HuH-7.5 (cell line): Measurements from ENCODE around the gene DNAH8.
"Not testable (repeated sequence)": the region's sequence is repeated elsewhere in the genome, so short reads cannot be mapped to it uniquely, and the experiment has no call there.

ENCODE experiments used
- DNase-seq: peaks from one replicate; pipeline ENCODE4 v3.0.0; 2011; ENCODE audit warnings: low spot score

Gene DNAH8

DNA sequence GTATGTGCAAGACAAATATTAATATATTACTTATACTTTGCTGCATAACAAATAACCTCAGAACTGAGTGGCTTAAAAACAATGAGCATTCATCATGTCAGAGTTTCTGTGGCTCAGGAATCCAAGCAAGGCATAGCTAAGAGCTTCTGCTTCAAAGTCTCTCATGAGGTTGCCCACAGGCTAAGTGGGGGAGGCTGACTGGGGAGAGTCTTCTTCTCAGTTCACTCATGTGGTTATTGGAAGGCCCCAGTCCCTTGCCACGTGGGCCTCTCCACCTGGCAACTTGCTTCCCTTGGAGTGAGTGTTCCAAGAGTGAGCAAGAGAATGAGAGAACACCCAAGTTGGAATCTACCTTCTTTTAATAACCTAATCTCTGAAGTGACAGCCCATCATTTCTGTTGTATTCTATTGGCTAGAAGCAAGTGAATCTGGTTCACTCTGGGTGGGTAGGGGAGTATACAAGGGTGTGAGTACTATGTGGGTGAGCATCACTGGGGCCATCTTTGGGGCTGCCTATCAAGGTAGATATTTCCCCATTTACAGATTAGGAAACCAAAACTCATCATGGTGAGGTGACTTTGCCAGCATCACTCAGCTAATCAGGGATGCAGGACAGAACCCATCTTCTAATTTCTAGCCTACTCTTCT, 36.0 kb downstream of the DNAH8 start:
- DNase-seq = no peak

DNA sequence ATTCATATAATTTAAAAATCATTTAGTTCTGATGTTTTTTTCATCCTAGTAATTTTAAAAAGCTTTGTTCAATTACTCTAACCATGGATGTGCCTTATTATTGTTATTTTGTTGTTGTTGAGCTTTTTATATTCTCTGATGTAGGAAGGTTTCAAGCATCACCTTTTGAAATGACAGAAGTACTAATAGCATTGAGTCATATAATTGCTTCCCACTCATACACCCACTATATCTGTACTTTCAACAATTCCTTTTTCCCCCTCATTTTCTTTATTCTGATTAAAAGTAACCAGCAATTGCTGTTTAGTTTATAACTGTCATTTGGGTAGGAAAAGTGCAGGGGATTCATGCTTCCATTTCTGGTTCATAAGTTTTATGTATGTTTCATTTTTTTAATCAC, 38.6 kb downstream of the DNAH8 start:
- DNase-seq = no peak

DNA sequence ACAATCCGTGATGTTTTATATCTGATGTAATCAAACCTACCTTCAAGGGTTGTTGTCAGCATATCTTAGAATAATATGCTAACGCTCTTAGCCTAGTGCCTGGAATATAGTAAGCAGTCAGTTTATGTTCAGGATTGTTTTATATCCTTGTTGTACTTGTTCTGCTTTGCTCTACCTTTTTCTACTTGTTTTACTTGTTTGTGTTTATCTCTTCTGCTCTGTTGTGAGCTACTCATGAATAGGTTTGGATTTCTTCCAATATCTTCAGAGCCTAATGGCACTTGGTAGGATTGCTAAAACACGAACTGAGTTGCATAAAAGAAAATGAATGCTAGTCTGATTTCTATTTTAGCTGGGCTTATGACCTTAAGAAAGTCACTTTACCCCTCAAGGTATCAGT, 40.1 kb downstream of the DNAH8 start:
- no peak for DNase-seq

DNA sequence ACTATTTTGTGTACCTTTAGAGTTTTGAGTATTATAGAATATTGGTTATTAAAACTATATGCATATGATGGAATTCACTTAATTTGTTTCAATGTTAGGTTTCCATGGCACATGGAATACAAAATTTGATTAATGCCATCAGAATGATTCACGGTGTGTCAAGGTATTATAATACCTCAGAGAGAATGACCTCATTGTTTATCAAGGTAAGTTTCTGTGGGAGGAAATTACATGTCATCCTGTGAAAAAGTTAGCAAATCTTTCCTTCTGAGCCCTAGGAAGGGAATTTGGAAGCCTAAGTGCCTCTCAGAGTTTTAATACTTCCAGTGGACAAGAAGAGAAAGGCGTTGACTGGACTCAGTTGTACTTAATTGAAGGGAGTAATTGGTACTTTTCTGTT, 40.8 kb downstream of the DNAH8 start:
- no peak for DNase-seq

DNA sequence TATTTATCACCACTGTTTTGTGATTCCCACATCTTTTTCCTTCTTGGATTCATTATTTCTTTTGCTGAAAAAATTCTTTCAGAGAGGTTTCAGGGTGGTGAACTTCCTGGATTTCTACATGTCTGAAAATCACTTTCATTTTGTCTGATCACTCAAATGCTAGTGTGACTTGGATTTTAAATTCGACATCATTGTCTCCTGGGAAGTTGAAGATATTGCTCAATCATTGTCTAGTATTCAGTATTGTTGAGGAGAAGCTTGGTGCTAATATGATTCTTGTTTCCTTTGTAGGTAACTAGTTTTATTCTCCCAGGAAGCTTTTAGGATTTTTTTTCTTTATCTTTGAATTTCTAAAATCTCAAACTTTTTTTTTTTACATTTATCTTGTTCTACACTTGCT, 45.0 kb downstream of the DNAH8 start:
- no peak for DNase-seq

DNA sequence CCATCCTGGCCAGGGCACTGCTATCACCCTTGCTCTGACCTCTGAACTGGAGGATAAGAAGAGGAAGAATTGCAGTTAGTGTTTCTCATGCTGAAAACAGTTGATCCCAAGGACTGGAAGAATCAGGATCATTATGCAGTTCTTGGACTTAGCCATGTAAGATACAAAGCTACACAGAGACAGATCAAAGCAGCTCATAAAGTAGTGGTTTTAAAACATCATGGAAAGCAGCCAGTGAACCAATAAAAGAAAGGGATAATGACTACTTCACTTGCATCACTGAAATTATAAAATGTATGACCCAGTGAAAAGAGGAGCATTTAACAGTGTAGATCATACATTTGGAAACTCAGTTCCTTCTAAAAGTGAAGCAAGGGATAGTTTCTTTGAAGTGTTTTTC, 47.7 kb downstream of the DNAH8 start:
- DNase-seq = no peak

DNA sequence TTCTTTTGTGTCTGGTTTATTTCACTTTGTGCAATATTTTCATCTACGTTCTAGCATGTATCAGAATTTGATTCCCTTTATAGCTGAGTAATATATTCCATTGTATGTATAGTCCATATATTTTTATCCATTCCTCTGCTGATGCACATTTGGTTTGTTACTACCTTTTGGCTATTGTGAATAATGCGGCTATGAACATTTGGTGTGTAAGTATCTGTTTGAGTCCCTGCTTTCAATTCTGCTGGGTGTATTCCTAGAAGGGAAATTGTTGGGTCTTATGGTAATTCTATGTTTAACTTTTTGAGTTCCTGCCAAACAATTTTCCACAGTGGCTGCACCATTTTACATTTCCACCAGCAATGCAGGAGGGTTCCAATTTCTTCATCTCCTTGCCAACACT, 52.4 kb downstream of the DNAH8 start:
- no peak for DNase-seq

DNA sequence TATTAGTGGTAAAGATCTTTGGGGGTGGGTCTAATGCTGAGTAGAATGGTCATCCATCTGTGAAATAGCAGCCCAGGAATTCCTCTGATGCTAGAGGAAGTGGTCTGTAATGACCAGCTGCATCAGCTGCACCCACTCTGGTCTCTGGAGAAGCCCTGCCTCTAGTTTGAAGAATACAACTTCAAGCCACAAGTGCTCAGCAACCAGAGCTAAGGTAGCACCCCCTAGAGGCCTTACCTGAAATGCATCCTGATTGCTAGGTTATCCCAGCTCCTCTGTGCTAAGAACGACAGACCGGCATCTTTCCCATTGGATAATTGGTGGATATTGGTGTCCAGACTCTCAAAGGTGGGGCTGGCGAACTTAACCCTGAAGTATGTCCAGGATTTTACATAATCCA, 58.2 kb downstream of the DNAH8 start:
- DNase-seq = peak; percentile 11

DNA sequence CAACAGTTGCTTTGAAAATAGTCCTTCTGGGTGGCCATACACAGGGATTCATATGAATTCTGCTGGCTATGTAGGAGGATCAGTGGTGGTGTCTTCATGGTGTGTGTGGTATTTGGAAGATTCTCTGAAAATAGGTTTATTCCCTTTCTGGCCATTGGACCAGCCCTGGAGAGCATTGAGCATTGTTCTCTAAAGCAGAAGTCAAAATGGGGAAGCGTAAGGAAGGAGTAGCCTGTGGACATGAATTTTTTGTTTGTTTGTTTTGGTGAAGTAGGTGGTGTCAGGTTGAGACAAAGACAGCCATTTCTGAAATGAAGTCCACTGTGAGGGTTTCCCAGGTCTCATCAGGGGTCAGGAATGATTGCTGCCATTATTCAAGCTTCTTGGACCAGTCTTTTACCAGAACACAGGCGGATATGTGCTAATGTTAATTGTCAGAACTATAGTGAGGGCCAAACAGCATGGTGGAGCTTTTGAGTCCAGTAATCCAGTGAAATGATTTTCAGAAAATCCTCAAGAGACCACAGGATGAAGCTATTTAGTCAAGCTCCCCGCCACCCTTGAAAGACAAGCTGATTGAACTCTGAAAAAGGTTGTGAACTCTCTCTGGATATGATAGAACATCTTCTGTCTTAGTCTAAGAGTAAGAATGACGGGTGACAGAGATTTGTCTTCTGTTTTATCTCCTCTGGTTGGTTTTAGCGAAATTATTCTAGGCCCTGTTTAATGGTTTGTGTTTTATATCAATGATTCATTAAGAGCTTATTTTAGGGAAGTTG, 60.0 kb downstream of the DNAH8 start:
- no peak for DNase-seq

DNA sequence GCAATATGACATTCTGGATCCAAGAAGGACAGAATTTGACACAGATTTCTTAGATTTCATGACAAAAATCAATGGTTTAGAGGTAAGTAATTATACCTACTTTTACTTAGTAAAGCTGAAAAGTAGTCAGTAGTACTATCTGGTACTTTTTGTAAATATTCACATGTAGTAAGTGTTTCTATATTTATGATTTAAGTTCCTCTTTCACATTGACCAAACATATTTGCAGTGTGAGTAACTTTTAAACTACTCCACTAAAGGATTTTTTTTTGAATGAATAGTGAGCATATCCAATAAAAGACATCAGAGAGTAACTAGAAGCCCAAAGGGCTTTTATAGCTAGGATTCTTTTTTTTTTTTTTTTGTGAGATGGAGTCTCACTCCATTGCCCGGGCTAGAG, 60.8 kb downstream of the DNAH8 start:
- DNase-seq = no peak

DNA sequence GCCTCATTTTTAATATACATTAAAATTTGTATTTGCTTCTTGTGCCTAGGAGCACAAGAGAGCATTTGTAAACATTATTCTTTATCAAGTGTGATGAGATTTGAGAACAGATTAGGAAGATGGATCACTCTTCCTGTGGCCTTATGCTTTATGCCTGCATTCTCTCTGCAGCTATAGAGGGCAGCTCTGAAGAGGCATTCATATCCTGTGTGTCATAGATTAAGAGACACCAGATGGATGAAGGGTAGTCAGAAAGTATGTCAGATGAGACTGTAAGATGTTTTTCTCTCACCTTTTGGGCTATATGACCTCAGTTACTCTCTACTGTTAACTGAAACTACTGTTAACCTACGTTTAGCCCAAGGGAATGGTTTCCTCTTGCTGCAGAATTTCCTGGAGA, 61.4 kb downstream of the DNAH8 start:
- DNase-seq = no peak

DNA sequence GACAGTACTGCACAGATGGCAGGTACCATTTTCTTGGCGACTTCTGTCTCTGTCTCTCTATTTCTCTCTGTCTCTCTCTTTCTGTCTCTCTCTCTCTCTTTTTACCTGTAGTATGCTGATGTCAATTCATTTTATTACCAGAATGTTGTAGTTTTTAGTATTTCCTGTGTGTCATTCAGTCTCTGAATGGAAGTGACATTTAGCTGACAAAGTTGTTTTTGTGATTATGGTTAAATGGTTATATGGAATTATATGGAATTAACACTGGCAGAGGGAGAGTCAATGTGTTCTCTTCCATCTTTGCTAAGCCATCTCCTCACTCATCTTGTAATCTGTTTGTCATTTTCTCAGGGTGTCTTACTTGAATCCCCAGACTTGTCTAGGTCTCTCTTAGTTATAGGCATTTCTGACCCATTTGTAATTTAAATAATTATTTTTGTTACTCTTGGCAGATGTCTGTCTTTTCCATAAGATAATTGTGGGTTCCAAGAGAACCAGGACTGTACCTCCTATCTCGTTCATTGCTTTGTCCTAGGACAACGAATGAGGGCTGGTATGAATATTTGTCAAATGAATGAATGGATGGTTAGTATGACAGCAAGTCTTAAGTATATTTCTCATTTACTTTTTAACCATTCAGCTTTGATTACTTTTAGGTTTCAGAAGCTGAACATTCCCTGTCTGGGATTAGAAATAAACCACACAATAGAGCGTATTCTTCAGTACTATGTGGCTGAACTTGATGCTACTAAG, 64.4 kb downstream of the DNAH8 start:
- no peak for DNase-seq

DNA sequence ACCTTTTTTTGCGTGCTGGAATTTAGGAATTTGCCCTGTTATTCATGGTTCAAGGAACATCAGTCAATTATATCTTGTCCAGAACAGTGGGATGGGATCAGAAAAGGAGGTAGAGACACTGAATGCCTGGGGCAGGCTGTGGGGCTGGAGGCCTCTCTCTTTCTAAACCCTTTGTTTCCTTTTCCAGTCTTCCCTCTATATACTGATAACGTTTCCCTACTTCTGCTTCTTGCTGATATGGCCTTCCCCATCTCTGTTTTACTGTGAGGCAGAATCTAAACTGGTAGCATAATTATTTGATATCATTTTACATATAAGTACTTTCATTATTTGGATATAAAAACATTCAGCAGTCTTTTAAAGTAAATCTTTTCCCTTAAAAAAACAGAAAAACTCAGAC, 67.5 kb downstream of the DNAH8 start:
- DNase-seq = no peak

DNA sequence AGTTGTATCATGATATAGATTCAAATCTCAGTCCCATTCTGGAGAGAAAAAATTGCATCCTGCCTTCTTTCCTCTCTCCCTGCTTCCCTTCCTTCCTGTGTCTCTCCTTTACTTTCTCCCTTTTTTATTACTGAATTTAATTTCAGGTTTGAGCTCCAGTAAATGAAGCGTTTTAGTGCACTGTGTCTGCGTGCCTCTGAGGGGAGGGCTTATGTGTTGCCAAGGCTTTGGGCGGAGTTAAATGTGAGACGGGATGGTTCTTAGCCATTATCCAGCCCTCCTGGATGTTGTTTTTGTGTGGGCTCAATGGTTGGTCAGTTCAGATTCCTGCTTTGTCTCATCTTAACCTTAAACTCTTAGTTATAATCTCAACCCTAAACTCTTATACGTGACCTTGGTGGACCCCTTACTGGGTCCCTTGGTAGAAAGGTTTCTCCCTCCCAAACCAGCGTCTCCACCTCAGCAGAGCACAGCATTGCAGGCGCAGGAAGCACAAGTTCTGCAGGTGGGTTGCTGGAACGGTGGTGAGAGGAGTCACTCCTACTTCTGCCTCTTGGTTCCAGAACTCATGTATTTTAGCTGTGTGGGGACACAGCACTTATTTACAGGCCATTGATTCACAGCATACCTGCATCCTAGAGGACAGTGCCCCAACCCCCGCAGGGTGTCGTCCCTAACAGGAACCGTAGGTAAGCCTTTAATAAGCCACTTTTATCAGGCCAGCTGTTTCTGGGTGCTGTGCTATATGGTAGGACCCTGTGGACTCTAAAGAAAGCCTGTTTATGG, 68.5 kb downstream of the DNAH8 start:
- no peak for DNase-seq

DNA sequence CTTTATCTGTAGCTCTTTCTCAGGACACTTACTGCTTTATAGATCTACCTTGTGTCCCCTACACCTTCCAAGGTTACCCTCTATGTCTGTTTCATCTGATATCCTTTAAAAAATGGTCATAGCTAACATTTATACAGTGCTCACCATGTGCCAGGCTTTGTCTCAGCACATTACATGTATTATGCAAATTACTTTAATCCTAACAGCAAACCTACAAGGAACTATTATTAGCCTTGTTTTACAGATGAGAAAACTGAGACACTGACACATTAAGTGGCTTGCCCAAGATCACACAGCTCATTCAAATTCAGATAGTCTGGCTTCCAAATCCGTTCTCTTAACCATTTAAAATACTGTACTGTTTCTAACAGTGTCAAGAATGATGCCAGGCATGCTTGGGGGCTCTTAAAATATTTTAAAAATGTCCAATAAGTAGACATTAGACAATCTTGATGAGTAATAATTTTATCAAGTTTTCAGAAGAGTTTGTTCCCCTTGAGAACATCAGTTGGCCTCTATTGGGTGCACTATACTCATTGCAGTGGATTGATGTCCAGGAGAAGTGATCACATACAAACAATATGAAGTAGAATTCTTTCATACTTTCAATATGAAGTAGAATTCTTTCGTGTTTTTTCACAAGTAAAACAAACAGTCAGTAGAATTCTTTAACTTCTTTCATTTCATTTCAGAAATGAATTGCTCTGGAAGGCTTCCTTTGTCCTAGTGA, 69.6 kb downstream of the DNAH8 start:
- DNase-seq = no peak

DNA sequence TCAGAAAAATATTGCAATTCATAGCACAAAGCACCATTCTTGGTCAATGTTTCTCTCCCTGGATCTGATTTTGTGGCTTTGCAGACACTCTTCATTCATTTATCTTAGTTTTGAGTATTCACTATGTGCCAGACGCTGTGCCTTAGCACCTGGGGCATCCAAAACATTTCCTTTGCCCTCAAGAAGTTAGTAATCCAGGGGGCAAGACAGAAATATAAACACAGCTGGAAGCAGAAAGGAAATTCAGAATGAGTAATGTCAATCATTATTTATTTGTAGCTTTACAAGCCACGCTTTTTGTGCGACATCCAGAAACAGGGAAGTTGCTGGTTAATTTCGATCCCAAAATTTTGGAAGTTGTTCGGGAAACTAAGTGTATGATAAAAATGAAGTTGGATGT, 71.4 kb downstream of the DNAH8 start:
- no peak for DNase-seq

DNA sequence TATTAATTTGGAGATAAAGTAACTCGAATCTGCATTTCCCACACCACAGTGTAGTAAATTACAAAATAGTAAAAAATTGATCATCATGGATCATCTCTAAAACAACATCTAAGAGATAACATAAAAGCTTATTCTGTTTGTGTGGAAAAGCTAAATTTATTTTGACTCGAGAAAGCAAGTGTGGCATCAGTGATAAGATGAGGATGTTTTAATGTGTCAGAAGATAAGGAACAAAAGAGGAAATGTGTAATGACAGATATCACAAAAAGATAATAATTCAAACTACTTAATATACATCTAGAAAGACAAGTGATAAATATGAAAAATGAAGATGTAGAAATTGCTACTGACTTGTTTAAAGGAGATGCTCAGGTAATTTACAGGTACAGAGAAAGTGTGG, 74.1 kb downstream of the DNAH8 start:
- DNase-seq = no peak

DNA sequence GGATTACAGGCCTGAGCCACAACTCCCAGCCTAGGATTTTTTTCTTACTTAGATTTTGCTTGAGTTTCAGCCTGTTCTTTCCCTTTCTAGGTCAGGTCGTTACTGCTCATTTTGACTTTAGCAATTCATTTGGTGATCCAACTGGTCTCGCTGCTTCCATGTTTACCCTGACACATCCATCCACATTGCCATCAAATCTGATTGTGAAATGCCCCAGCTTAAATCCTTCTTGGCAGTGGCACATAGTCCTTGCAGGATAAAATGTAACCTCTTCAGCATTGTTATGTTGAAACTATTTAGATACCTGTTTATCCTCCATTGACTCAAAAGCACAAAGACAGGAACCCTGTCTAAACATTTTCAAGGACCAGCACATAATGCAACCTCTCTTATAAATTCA, 77.2 kb downstream of the DNAH8 start:
- DNase-seq = no peak

DNA sequence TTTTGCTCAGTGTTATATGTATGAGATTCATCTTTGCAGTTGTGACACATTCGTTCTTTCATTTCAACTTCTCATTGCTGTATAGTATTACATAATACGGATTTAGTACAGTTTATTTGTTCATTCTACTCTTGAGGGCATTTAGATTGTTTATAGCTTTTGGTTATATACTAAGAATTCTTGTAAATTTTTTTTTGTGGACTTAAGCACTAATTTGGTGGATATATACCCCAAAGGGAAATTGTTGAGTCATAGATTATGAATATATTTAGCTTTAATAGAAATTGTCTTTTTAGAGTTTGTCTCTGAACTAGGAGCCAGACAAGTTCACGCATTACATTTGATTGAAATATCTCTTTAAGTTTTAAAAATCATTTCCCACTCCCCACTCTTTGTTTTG, 79.6 kb downstream of the DNAH8 start:
- no peak for DNase-seq

DNA sequence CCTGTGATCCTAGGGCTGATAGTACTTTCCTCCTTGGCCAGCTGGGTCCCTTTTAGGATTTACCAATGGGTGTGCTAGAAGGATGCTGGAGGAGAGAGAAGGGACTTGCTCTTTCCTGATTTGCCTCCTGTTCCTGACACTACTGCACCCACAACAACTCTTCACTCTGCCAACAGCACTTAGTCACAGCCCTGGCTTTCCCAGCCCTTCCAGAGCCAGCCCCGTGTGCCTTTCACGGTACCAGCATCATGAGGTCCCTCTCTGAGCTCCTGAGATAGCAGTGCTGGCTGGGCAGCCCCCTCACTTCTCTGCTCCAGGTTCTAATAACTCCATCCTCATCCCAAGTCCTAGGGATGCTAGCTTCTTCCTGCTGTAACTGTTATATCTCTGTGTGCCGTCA, 80.9 kb downstream of the DNAH8 start:
- DNase-seq = no peak

DNA sequence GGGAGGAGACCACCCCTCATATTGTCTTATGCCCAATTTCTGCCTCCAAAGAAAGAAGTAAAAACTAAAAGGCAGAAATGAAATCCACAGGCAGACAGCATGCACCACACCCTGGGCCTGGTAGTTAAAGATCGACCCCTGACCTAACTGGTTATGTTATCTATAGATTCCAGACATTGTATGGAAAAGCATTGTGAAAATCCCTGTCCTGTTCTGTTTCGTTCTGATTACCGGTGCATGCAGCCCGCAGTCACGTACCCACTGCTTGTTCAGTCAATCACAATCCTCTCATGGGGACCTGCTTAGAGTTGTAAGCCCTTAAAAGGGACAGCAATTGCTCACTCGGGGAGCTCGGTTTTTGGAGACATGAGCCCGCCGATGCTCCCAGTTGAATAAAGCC, 81.3 kb downstream of the DNAH8 start:
- DNase-seq = not testable (repeated sequence)

DNA sequence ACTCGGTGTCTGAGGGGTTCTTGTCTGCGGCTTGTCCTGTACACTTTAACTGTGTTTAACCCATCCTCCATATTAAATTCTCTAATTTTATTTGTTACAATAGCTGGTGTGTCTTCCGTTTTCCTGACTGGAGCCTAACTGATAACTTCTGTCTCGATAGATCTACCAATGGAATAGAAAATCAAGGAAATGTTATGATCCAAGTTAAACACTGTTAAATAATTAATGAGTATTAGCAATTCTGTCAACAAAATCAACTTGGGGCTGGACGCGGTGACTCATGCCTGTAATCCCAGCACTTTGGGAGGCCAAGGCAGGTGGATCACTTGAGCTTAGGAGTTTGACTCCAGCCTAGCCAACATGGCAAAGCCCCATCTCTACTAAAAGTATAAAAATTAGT, 81.7 kb downstream of the DNAH8 start:
- no peak for DNase-seq
